PC-9 (cell line): ENCODE data around the gene PPWD1.

Experiments
- EZH2 ChIP-seq: fragments of 200-600 bp; sonication (generic); IDR thresholded peaks from 2 replicates; pipeline ENCODE4 v1.8.0; 2017; ENCODE audit warnings: antibody characterized with exemption, low read depth
- TF ChIP-seq, protein P1 (sequence below): fragments of 200-600 bp; sonication (generic); conservative IDR thresholded peaks from 2 replicates; pipeline ENCODE4 v1.6.1; 2017; ENCODE audit warnings: mixed run types, antibody characterized with exemption, mild to moderate bottlenecking, moderate library complexity

DNA sequence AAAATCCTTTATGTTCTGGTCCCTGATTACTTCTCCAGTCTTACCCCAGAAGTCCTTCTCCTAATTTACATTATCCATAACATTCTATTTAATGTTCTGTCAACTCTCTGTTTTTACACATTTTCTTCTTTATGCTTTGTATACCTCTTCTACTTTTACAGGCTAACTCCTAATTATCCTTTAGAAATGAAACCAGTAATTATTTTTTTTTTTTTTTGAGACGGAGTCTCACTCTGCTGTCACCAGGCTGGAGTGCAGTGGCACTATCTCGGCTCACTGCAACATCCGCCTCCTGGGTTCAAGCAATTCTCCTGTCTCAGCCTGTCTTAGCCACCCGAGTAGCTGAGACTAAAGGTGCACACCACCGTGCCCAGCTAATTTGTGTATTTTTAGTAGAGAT, 9.2 kb upstream of the PPWD1 start:
- TF ChIP-seq, protein P1, sequence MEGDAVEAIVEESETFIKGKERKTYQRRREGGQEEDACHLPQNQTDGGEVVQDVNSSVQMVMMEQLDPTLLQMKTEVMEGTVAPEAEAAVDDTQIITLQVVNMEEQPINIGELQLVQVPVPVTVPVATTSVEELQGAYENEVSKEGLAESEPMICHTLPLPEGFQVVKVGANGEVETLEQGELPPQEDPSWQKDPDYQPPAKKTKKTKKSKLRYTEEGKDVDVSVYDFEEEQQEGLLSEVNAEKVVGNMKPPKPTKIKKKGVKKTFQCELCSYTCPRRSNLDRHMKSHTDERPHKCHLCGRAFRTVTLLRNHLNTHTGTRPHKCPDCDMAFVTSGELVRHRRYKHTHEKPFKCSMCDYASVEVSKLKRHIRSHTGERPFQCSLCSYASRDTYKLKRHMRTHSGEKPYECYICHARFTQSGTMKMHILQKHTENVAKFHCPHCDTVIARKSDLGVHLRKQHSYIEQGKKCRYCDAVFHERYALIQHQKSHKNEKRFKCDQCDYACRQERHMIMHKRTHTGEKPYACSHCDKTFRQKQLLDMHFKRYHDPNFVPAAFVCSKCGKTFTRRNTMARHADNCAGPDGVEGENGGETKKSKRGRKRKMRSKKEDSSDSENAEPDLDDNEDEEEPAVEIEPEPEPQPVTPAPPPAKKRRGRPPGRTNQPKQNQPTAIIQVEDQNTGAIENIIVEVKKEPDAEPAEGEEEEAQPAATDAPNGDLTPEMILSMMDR = no peak
- TF ChIP-seq EZH2 = no peak
